T-helper 9 cell (primary cell): ENCODE results near the gene ACTG1.

Experiments used
- DNase-seq: peaks from one replicate; pipeline ENCODE4 v3.0.0-alpha.2; 2020

ACTG1 gene

DNA sequence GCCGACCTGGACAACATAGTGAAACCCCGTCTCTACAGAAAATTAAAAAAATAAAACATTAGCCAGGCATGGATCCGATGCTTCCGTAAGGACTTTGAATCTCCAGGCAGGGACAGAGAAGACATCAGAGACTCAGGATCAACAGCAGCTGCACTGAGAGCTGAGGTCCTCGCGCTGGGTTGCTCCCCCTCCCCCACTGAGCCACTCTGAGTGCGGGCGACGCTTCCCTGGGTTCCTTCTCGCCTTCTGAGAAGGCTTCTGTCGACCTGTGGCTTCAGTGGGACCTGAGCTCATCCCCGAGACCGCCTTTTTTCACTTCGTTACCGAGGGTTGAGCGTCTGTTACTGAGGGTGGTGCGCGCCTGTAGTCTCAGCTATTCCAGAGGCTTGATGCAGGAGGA is 20.4 kb downstream of the ACTG1 start:
- DNase-seq, result no peak

DNA sequence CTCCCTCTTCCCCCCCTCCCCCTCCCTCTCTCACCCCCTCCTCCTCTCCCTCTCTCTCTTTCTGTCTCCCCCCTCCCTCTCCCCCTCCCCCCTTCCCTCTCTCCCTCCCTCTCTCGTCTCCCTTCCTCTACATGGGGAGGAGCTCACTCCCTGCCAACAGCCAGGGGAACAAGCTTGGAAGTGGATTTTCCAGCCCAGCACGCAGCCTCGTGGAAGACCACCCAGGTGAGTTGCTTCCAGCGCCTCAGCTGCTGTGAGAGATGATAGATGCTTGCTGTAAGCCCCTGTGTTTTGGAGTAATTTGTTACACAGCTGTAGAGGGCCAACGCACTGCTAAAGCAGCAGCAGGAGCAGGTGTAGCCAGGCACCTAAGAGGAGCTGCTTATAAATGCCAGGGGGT is 20.8 kb downstream of the ACTG1 start:
- DNase-seq, result no peak

DNA sequence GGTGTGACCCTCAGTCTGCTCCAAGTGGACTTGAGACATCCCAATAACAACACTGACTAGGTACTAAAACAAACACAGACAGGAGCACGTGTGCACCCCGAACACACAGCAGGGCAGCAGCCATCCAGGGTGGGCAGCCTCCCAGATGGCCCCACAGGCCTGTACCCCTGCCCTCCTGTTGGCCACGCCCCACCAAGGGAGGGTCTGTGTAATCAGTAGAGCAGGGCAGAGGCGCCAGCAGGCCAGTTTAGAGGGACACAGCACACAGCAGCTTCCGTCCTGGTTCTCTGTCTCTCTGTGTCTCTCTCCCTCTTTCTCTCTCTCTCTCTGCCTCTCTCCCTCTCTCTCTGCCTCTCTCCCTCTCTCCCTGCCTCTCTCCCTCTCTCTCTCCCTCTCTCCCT is 21.4 kb downstream of the ACTG1 start:
- no peak for DNase-seq

DNA sequence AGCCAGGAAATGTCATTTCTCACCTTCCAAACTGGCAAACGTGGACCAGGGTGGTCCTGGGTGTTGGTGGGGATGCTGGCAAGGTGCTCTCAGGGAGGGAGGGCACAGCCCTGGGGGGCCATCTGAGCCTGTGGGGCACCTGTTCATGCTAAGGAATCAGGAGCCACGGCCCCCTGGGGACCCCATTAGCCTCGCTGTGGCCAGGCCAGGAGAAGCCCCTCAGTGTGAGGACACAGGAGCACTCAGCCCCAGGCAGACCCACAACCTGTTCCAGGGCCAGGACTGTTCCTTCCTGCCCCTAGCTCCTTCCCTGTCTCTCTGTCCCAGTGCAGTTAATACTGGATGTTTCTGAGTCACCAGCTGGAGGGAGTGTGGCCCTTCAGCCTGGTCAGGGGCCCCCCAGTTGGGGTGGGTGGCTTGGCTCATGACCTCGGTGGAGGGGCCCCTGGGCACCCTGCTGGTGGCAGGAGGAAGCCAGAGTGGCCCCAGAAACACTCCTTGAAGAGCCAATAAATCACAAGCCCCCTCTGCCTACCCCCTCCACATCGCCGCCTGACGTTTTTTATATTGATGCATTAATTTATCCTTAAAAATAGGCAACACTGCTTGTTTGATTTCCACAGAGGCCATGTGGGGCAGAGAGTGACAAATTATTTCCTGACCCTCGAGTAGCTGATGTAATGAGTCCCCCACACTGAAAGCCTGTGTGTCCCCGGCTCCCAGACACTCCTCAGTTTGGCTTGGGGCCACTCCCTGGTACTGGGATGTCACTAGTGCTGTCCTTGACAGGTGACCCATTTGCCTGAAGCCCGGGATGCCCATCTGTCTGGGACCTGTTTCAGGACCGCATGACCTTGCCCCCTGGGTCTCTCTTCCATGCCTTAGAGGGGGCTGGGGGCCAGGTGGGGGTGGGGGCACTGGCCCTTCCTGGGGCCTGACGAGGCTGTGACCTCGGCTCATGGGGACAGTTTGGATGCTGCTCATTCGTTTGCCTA is 22.3 kb downstream of the ACTG1 start:
- no peak for DNase-seq

DNA sequence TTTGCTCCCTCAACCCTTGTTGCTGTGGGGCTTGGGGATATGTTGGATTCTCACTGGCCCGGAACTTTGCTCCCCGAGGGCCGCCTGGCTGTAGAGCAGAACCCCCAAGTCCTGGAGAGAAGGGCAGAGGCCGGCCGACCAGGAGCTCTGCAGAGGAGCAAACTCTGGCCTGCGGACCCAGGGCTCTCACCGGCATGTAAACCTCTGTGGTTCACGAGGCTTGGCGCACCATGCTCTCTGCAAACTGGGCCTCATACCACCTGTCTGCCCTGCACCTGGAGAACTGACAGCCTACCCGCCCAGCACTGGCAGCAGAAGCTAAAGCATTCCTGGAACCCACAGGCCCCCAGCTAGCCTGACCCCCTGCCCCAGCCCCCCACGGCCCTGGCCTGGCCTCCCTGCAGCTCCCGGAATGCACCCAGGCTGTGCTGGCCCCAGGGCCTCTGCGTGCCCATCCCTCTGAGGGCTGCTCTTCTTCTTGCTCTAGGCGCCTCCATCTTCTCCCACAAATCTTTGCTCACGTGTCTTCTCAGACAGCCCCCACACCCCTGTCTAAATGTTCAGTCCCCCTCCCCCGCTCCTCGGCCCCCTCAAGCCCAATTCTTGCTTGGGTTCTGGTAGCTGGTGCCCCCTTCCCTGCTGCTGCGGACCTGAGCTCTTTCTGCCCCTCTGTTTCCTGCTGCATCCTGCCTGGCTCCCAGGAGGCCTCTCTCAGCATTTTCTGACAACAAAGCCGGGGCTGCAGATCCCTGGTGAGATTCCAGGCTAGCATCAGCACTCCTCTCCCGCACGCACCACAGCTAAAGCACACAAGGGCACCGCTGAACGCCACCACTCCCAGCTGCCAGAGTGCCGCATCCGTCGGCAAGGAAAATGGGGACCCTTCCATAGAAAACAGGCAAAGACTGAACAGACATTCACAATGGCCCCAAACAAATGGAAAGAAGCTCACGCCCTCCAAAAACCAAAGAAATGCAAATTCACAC is 23.3 kb downstream of the ACTG1 start:
- DNase-seq, result no peak

DNA sequence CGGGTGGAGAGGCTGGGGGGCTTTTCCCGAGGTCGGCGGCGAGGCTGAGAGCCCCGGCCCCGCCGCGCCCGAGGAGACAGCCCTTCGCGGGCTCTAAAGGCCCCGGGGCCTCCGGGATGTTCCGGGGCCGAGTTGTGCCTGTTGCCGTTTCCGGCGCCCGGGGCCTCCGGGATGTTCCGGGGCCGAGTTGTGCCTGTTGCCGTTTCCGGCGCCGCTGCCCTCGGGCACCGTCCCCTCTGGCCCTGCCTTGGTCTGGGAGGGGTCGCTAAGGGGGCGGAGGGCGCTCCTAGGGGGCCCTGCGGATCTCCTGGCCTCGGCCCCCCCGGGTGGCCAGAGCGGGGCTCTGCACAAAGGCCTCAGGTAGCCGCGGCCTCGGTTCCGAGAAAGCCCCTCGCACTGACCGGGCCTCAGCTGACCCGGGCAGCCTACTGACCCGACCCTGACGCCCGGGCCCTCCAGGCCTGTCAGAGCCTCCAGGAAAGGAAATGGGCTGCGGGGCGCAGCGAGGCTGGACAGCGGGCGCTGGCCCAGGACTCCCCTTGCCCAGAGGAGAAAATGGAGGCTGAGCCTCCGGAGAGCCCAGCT is 24.2 kb downstream of the ACTG1 start:
- DNase-seq, result no peak

DNA sequence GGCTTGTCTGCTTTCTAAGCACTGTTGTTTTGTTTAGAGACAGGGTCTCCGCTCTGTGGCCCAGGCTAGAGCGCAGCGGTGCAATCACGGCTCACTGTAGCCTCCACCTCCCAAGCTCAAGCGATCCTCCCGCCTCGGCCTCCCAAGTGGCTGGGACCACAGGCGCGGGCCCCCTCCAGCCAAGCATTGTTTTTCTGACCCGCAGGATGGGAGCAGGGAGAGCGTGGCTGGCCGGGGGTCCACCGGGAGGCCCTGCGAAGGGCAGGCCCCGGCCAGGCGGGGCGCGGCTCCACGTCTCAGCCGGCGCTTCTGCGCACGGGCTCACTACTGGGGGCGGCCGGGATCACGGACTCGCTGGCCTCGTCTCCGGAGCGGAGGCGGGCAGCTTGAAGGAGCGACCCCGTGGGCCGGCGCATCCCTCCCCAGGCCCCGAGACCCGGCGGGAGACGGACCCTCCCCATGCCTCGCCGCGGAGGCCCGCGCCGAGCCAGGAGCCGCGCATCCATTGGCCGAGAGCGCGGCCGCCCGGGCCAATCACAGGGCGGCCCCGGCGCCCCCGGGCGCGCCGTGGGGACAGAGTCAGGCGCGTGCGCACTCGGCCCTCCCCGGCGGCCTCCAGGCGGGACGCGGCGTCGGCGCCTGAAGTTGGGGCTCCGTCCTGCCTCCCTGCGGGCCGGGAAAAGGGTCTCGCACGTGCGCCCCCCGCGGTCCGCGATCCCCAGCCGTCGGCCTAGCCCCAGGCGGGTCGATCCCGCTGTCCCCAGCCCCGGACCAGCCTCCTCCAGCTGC is 24.9 kb downstream of the ACTG1 start:
- DNase-seq, result peak; percentile 69

DNA sequence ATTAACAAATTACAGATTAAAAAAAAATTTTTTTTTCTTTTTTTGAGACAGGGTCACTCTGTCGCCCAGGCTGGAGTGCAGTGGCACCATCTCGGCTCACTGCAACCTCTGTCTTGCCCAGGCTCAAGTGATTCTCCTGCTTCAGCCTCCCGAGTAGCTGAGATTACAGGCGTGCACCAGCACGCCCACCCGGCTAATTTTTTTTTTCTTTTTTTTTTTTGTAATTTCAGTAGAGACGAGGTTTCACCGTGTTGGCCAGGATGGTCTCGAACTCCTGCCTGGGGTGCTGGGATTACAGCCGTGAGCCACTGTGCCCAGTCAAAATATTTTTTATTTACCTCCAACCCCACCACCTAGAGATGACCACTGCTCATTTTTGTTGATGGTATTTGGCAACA is 25.5 kb downstream of the ACTG1 start:
- DNase-seq, result no peak

DNA sequence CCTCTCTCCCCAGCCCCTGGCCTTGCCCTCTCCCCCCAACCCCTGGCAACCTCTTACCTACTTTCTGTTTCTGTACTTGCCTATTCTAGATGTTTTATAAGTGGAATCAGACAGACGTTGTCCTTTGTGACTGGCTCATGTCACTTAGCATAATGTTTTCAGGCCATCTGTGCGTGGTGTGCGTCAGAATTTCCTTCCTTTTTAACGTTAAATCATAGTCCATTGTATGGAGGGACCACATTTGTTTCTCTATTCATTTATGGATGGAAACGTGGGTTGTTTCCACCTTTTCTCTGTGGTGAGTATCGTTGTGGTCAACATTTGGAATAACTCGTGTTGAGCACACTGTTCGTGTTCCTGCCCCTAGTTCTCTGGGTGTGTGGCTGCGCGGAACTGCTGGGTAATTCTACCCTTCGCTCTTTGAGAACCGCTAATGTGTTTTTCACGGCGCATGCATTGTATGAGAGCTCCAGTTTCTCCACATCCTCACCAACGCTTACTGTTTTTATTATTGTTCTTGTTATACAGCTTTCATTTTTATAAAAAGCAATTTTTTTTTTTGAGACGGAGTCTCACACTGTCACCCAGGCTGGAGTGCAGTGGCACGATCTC is 26.3 kb downstream of the ACTG1 start:
- no peak for DNase-seq

DNA sequence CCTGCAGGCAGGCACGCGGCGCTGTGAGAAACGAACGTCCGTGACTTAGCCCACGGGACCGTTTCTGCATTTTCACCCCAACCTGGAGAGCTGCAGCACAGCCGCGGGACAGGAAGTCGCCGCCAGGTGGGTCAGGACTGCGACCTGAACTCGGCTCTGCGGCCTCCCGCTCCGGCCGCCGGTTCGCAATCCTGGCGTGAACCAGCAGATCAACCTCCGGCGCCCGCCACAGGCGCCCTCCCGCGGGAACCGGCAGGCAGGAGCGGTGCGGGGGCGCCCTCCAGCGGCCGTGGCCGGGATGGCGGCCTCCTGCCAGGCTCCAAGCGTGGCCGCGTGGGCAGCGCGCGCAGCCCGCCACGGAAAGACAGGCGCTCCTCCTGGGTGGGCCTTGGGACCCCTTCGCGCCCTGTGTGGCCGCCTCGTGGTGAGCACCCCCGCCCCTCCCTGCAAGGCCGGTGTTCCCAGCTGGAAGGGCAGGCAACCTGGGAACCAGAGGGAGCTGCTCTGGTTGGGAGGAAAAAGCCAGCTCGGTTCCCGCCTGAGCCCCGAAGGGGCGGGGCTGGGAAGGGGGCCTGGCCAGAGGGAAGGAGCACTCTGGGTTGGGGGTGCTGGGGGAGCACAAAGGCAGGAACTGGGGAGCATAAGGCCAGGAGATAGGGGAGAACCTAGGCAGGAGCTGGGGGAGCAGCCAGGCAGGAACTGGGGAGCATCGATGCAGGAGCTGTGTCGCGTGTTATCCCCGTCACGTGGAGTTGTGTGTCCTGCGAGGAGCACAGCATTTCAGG is 28.2 kb downstream of the ACTG1 start:
- DNase-seq, result peak; percentile 80

DNA sequence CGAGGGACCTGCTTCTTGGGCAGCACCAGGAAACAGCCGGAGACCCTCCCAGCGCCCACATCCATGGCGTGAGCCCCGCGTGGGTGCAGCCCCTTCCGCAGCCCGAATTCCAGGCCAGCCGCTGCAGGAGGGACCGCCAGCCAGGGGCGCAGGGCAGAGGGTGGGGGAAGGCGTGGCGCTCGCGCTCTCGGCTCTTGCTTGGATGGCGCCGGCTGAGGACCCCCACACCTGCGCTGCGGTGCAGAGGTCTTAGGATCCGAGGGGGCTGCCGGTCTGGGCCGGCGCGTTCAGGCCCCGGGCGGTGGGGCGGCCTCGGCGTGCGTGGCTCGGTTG is 28.8 kb downstream of the ACTG1 start:
- no peak for DNase-seq

DNA sequence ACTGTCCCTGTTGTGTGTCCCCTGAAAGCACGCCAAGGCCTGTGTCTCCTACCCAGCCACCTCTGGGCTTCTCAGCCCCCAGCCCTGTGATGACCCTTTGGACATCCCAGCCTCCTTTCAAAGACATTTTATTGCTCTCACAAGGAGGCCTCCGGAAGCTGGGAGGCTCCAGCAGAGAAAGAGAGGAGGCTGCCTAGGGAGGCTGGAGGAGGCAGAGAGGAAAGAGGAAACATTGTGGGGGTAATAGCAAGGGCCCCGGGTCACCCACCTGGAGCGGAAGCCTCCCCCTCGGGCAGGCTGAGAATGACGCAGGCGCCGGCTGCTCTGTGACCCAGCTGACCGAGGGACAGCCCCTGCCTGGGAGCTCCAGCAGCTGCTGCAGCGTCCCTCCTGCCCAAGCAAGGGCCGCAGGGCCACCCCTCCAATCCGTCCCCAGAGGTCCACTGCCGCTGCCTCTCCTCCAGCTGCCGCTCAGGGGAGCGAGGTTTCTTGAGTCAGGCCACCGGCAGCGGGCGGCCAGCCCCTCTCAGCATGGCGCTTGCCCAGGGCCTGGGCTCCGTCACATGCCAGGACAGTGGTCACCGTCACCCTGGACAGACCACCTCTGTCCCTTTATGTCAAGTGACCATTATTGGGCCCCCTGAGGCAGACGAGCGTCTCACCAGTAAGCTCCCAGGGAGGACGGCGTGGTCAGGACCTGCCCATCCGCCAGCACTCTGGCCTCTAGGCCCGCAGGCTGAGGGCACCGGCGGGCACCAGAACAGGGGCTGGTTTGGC is 29.3 kb downstream of the ACTG1 start:
- no peak for DNase-seq

DNA sequence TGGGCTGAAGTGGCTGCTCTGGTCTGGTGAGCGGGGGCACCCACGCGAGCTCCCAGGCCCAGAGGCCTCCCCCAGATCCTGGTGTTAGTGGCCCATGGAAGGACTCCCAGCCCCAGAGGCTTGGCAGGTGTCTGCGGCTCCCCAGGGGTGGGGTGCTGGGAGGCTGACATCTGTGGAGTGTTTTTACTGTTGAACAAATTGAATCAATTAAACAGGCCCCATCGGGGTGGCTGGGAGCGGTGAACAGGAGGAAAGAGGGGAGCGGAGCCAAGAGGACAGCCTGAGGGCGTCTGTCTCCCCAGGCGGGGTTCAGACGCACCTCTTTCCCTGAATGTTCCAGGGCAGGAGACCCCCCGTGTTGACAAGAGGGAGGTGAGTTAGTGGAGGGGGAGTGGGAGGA is 29.9 kb downstream of the ACTG1 start:
- no peak for DNase-seq

DNA sequence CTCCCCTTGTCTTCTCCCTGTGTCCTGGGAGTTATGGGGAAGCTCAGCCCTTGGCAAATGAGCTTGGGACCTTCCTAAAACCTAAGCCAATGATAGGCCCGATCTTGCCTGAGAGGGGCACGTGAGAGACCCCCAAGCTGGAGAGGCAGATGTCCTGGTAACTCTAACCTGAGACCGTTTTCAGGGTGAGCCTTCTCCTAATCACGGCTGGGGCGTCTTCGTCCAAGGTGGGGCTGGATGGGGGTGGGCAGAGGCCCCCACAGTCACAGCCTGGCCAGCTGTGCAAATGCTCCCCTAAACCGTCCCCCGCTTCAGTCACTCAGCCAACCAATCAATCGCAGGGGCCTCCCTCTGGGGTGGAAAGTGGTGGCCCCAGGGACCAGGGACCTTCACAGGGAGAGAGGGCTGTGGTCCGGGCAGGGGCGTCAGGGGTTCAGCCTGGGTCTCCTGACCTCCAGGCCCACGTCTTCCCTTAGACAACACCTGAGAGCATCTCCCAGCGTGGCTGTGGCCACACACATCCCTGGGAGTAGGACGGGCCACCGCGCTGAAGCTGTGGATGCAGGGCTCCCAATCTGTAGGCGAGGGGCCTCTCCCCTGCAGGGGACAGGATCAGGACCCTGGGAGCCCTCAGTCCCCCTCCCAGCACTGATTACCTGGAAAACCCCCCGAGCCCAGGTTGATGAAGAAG is 30.6 kb downstream of the ACTG1 start:
- DNase-seq, result no peak

DNA sequence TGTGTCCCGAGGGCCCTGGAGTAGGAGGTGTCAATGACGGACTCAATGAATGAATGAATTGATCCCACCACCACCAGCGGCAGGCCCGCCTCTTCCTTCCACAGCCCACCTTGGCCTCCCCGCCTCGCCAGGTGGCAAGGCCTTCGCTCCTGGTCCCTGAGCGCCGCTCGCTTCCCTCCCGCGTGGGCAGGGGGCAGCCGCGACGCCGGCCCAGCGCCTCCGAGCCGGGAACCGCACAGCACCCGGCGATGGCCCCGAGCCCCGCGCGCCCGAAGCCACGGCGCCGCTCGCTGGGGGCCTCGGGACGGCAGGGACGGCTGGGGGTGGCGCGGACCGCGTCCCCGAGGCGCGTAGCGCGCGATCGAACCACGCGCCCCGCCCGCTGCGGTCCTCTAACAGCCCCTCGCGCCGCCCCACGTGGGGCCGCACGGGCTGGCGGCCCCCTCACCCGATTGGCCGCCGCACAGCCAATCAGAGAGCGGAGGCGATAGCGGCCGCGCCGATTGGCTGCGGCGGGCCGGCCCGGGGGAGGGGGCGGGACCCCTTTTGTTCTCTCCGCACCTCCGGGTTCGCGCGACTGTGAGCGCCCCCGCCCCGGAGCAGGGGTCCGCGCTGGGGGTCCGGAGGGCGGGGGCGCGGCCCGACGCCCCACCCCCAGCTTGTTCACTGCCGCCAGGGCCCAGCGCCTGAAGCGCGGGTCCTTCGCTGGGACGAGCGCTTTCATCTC is 31.4 kb downstream of the ACTG1 start:
- DNase-seq, result peak; percentile 36

DNA sequence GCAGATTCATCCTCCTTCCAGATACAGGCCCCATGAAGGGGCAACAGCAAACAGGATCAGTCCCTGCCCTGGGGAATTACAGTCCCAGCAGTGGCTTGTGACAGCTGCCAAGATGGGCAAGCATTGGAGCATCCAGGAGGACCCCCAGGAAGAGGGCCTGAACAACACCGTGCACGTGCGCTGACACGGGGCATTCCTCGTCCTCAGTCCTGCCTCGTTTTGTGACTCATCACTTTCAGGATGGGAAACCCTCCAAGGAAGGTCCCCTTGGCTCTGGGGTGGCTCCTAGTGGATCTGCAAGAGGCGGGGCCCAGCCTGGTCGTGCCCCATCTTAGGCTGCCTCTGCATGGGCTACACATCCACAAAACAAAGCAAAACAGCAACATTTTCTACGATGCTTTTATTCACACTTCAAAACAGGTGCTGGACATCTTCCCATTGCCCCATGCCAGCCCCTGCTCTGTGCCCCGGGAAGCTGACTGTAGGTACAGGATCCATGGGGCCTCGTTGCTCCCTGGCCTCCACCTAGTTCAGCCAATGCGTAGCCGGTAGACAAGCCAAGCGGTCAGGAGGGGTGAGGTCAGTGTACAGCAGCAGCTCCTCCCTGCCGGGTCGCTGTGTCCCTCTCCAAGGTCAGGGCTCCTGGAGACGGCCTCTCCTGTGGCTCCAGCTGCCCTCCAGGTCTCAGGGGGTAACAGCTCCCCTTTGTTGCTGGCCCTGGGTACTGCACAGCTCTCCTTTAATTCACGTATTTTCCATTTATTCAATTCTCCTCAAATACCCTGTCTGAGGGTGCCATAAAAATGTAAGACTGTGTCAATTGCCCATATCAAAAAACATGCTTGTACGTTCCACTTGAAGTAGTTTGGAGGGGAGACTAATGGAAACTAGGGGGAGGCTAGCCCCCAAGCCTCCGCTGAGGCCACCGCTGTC is 32.2 kb downstream of the ACTG1 start:
- no peak for DNase-seq

DNA sequence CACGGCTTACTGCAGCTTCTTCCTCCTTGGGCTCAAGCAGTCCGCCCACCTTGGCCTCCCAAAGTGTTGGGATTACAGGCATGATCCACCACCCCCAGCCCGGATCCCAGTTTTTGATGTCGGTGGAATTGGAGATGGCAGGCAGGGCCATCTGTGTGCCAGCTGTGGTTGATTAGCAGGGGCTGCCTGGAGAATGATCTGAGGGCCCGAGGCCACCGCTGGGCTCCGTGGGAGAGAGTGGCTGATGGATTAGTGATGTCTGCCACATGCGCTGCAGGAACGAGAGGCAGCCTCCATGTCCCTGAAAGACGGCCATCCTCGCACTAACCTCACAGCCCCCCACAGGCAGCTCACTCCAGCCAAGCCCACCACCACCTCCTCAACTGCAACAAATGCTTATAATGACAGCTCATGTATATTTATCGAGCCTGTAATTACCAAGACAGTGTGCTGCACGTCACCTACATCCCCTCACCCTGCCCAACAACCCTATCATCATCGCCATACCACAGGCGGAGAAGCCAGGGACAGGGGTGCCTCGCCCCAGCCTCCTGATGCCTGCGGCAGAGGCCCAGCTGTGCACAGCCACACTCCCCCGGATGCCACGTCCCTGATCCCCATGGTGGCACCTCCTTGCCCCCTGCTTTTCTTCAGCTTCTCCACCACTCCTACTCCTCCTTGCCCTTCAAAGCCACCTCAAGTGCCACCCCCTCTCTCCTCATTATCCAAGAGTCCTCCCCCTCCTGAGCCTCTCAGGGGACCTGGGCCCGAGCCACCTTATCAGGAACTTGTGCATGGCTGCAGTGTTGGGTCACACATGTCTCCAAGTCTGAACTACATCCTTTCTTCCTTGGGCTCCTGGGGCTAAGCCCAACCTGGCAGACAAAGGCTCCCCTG is 33.2 kb downstream of the ACTG1 start:
- no peak for DNase-seq
